NCI-H510A treated with DMSO at 0.1 percent for 48 hours (cell line): ENCODE measurements around the gene RPS18.
"Not testable (repeated sequence)": the region's sequence is repeated elsewhere in the genome, so short reads cannot be mapped to it uniquely, and the experiment has no call there.

ENCODE experiments used
- DNase-seq: peaks from one replicate; lab custom pipeline; 2025; lab: John Stamatoyannopoulos, UW

RPS18 gene

DNA sequence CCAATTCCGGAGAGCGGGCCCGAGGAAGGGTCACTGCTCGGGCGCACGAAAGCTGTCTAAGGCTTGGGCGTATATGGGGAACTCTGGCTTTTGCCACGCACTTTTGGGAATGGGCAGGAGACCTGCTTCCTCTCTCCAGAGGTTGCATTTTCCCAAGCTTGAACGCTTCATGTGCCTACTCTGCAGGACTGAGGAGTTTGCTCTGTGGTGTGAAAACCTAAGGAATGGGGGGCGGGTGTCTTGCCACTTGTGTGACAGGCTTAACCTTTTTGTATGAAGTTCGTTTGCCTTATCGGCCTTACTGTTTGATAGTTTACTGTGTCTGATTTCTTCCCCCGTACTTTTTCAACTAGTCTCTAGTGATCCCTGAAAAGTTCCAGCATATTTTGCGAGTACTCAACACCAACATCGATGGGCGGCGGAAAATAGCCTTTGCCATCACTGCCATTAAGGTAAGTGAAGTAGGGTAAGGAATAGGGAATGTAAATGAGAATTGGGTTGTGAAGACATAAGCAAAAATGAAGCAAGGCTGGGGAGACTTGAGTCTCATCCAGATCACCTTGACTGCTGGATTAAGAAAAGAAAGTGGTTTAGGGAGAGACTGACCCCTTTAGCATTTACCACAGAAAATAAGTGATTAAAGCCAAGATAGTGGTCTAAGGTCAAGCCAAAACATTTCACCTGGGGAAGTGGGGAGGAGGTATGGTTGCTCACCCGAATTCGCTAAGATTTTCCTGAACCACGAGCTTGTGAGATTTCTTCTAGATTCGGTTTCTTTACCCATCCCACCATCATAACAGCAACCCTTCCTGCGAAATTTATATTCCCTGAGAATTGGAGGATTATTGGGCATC lies 627 bp downstream of the RPS18 start:
- no peak for DNase-seq

GRCh38 chr6:33273129-33273923 lies 1.5 kb downstream of the RPS18 start:
- no peak for DNase-seq

GRCh38 chr6:33273924-33274902 lies 2.3 kb downstream of the RPS18 start:
- no peak for DNase-seq

- DNase-seq: not testable (repeated sequence)
Observed at GRCh38 chr6:33275795-33276580, 4.1 kb downstream of the RPS18 start.

- no peak for DNase-seq
Observed at GRCh38 chr6:33276581-33276863, 4.6 kb downstream of the RPS18 start.

DNA sequence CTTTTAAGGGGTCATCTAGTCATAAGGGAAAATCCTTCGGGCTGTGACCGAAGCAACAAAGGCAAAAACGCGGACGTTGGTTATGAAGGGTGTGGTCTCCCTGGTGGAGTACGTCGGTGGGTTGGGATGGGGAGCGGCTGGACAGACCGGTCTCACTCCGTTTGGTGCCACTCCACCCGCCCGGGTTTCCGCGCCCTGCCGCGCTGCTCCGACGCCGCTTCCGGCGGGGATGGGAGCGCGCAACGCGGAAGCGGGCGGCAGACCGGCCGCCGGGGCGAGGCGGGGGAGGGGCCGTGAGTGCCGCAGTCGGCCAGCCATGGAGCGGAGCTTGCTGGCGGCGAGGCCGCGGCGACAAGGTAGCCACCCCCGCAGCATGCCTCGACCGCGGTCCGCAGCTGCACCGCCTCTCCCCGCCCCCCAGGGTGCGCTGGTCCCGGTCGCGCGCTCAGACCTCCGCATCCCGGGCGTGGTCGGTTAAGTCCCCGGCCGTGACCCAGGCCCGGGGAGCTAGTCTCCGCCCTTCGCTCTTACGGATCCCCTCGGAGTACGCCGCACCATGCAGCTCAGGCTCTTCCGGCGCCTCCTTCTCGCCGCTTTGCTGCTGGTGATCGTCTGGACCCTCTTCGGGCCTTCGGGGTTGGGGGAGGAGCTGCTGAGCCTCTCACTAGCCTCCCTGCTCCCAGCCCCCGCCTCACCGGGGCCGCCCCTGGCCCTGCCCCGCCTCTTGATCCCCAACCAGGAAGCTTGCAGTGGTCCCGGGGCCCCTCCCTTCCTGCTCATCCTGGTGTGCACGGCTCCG lies 5.2 kb downstream of the RPS18 start, which contains the start of gene B3GALT4:
Gene B3GALT4 (plus strand): TSS at position 260 of the 799 bp plus-strand sequence. CDS start 297 bp downstream, at position 557.
- DNase-seq: peak; percentile 96

DNA sequence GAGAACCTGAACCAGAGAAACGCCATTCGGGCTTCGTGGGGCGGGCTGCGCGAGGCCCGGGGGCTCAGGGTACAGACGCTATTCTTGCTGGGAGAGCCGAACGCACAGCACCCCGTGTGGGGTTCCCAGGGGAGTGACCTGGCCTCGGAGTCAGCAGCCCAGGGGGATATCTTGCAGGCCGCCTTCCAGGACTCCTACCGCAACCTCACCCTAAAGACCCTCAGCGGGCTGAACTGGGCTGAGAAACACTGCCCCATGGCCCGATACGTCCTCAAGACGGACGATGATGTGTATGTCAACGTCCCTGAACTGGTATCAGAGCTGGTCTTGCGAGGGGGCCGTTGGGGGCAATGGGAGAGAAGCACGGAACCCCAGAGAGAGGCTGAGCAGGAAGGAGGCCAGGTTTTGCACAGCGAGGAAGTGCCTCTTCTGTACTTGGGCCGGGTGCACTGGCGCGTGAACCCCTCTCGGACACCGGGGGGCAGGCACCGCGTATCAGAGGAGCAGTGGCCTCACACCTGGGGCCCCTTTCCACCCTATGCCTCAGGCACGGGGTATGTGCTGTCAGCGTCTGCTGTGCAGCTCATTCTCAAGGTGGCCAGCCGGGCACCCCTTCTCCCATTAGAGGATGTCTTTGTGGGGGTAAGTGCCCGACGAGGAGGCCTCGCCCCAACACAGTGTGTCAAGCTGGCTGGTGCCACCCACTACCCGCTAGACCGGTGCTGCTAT lies 6.0 kb downstream of the RPS18 start:
- no peak for DNase-seq

DNA sequence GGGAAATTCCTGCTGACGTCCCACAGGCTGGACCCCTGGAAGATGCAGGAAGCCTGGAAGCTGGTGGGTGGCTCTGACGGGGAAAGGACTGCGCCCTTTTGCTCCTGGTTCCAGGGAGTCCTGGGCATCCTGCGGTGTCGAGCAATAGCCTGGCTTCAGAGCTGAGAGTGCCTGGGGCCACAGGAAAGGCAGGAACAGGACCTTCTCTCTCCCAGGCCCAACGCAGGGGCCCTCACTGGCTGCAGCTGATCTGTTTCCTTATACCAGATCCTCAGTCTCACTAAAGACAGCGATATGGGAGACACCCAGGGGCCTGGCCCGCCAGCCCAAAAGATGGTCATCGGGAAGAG lies 6.5 kb downstream of the RPS18 start:
- no peak for DNase-seq

GRCh38 chr6:33278810-33279209 lies 6.9 kb downstream of the RPS18 start:
- DNase-seq: no peak

GRCh38 chr6:33279257-33279695 lies 7.4 kb downstream of the RPS18 start:
- no peak for DNase-seq

- DNase-seq: peak; percentile 71
Observed at GRCh38 chr6:33279971-33280511, 8.2 kb downstream of the RPS18 start.

DNA sequence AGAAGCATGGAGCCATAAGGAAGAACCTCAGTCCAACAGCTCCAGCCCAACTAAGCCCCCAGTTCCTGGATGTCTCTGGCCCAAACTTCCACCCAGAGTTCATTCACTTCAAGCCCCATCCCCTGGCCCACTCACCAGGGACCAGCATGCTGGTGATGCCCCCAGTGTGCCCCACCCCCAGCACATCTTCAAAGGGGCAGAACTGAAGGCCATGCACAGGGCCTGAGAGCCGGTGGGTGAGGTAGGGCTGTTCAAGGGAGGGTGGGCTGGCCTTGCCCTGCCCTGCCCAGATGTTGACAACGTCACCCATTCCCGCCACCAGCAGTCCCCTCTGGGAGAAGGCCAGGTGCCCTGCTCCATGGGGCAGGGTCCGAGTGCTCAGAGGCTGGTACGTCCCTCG lies 8.7 kb downstream of the RPS18 start:
- DNase-seq: no peak

- not testable (repeated sequence) for DNase-seq
Observed at GRCh38 chr6:33285214-33285613, 13.3 kb downstream of the RPS18 start.

DNA sequence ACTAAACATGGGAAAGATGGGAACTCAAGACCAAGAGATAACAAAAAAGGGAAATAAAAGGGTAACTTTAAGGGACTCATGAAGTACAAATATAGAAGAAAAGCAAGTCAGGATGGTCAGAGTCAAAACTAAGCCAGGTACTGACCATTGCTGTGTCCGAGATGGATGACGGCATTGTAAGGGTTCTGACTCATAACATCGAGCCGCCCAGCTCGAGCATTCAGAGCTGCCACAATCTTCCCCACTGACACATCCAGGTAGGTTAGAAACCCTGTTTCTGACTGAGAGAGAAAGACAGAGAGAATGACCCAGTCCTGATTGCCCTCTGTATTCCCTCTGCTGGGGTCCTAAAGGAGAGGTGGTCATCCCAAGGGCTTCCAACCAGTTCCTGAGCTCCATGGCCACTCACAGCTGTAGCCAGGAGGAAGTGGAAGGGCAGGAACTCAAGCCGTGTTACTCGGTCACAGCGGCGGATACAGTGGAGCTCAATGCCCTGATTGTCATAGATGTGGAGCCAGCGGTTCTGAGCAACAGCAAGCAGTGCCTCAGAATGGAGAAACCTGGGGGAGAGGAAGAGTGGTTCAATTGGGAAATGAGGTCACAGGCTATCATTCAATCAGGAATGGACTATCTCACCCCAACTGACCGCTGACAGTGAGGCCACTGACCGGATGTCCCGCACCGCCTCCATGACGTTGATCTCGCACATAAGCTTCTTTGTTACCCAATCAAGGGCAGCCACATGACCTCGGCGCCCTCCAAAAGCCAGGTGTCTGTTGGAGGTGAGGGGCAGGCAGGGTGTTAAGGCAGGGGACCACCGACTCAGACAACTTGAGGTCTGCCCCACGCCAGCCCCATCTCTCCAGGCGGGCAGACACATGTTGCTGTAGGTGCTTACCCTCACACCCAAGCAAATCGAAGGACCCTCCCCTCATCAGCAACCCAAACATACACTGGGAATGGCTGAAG lies 15.4 kb downstream of the RPS18 start:
- no peak for DNase-seq

DNA sequence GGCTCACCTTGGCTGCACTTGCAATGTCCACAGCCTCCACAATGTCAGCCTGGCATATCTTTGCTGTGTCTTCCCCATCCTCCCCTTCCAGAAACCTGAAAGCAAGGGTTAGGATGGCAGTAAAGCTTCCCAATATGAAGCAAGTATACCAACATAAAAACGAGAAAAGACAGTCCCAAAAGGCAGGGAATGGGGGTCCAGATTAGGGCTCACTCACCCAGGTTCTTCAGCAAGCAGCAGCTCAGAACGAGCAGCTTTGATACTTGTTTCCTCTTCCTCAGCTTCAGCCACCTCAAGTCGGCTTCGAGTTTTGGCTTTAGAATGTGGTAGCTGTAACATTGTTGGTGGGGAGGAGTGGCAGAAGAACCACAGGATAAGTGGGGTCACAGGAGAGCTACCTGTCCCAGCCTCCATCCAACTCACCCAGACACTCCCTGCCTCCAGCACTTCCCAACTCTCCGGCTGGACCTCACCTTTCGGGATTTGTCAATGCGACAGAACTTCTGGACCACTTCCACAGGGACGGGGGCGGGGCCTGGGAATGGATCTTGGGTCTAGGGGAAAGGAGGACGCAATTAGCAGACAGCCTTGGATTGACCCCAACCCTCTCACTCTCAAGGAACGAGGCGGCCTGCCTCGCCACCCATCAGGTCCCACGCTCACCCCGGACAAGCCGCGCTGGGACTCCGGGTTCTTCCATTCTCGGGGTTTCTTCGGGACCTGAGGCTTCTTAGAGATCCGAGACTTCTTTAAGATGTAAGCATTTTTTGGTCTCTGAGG lies 16.5 kb downstream of the RPS18 start:
- DNase-seq: no peak

DNA sequence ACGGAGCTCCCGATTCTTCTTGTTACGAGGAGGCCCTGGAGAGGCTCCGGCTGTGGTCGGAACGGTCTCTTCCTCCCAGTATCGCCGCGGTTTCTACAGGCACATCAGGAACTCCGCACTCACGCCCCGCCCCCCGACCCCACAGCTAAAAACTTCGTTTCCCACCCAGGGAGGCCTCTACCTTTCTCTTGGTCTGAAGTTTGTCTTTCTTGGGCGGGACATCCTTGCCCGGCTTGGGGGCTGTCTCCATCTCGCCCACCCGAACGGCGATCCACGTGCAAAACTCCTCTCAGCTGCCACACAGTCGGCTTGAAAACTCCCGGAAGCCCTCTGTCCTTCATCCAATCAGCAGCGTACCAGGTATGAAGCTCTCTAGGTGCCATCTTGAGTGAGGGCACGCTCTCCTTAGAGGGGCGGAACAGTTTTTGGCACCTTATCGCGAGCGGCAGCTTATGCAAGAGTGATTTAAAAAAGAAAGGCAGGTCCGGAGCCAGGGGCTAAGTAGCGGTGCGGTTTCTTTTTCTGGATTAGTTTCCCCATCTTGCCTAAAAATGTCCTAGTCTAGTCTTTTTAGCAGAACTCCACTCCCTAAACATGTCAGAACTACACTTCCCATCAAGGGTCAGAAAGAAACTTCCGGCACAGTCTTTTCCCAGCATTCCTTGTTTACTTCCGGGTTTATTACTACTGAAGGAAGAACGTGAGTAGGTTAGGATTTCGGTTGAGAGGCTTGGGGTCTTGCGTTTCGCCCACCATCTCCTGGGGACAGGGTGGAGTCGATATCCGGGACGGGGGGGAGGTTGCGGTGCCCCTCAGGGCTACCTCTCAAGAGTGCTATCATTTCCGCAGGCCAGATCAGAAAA lies 17.3 kb downstream of the RPS18 start, which contains the start of the genes PFDN6 and WDR46:
Gene PFDN6 (plus strand): TSS at position 681 of the 863 bp plus-strand sequence. CDS start 256 bp downstream, outside the sequence.
Gene WDR46 (minus strand): TSS at position 319 of the 863 bp plus-strand sequence. CDS start 69 bp downstream, at position 250.
- DNase-seq: peak; percentile 99
